DMS114 treated with DMSO at 0.1 percent for 48 hours (cell line): ENCODE results near the gene ATP1A3.
A peak's percentile ranks its signal among the peaks of the same experiment; 100 is the strongest.
"Not testable (repeated sequence)": the region's sequence is repeated elsewhere in the genome, so short reads cannot be mapped to it uniquely, and the experiment has no call there.

Source experiments
- DNase-seq: peaks from one replicate; lab custom pipeline; 2025; ENCODE audit not compliant: unreplicated experiment; lab: John Stamatoyannopoulos, UW

ATP1A3 gene

GRCh38 chr19:41951686-41952172 lies 42.3 kb downstream of the ATP1A3 start:
- peak; percentile 70 for DNase-seq

GRCh38 chr19:41947091-41947490 lies 46.9 kb downstream of the ATP1A3 start:
- DNase-seq, result no peak

GRCh38 chr19:41945135-41945766 lies 48.8 kb downstream of the ATP1A3 start:
- DNase-seq, result no peak

GRCh38 chr19:41944336-41944735 lies 49.7 kb downstream of the ATP1A3 start:
- DNase-seq, result no peak

- no peak for DNase-seq
Measured at GRCh38 chr19:41941410-41942202, 52.4 kb downstream of the ATP1A3 start.

- DNase-seq, result no peak
Measured at GRCh38 chr19:41940731-41941409, 53.2 kb downstream of the ATP1A3 start.

- no peak for DNase-seq
Measured at GRCh38 chr19:41939861-41940730, 53.9 kb downstream of the ATP1A3 start.

GRCh38 chr19:41939209-41939608 lies 54.8 kb downstream of the ATP1A3 start:
- not testable (repeated sequence) for DNase-seq

GRCh38 chr19:41937525-41938468 lies 56.2 kb downstream of the ATP1A3 start:
- no peak for DNase-seq

- no peak for DNase-seq
Measured at GRCh38 chr19:41936961-41937360, 57.1 kb downstream of the ATP1A3 start.

- DNase-seq, result no peak
Measured at GRCh38 chr19:41936416-41936850, 57.6 kb downstream of the ATP1A3 start.

- DNase-seq, result no peak
Measured at GRCh38 chr19:41935760-41936415, 58.1 kb downstream of the ATP1A3 start.

GRCh38 chr19:41934849-41935374 lies 59.1 kb downstream of the ATP1A3 start:
- peak; percentile 61 for DNase-seq

GRCh38 chr19:41933693-41934426 lies 60.2 kb downstream of the ATP1A3 start:
- no peak for DNase-seq

GRCh38 chr19:41932720-41933332 lies 61.2 kb downstream of the ATP1A3 start:
- DNase-seq, result no peak

- DNase-seq, result no peak
Measured at GRCh38 chr19:41932259-41932719, 61.7 kb downstream of the ATP1A3 start.

GRCh38 chr19:41930926-41931592 lies 63.0 kb downstream of the ATP1A3 start:
- DNase-seq, result no peak
